Measurements from ENCODE around the gene SHANK1.
"Not testable (repeated sequence)": the region's sequence is repeated elsewhere in the genome, so short reads cannot be mapped to it uniquely, and the experiment has no call there.

- TF ChIP-seq CTCF, POLR2A (IDR thresholded peaks at IDR 0.05): not testable (repeated sequence)
These were observed 47.7 kb upstream of the SHANK1 start for GRCh38 chr19:50767263-50767662.

All from upper lobe of left lung (tissue), 4 donors.